Natural killer cell (primary cell): ENCODE results near the gene FSTL4. TPM values are rescaled to one million over a fixed set of nuclear protein-coding genes. Genes with fewer than 3 reads are reported as not detected.

Experiments
- ATAC-seq, 3 donors: fragments of 150-1000 bp in 2 of 3; fragments of 200-7000 bp in 1 of 3; cut with Tn5 transposase; 1 replicate in 1 of 3; 2 replicates in 2 of 3; pipeline ENCODE4 v1.10.0; 2021; ENCODE audit warnings: mild to moderate bottlenecking in 2 of 3, moderate library complexity in 2 of 3
- DNase-seq, 2 donors: peaks; one replicate each; pipeline versions ENCODE4 v3.0.0 to v3.0.0-alpha.2; 2013 to 2021; ENCODE audit warnings: mixed read lengths in 1 of 2
- H3K27ac ChIP-seq: one replicate; pipeline ENCODE4 v1.5.1; 2013; ENCODE audit warnings: mild to moderate bottlenecking, low read length
- H3K27me3 ChIP-seq: one replicate; pipeline ENCODE4 v1.6.1; 2013; ENCODE audit warnings: low read length; ENCODE audit not compliant: control insufficient read depth, insufficient read depth
- H3K36me3 ChIP-seq: one replicate; pipeline ENCODE4 v1.6.1; 2013; ENCODE audit warnings: low read length; ENCODE audit not compliant: control insufficient read depth, insufficient read depth
- H3K4me1 ChIP-seq: one replicate; pipeline ENCODE4 v1.6.1; 2013; ENCODE audit warnings: low read length; ENCODE audit not compliant: control insufficient read depth, insufficient read depth
- H3K4me3 ChIP-seq: one replicate; pipeline ENCODE4 v1.5.1; 2013; ENCODE audit warnings: low read length
- H3K9me3 ChIP-seq: one replicate; pipeline ENCODE4 v1.6.1; 2013; ENCODE audit warnings: low read length; ENCODE audit not compliant: control insufficient read depth, insufficient read depth
- H3K27ac Mint-ChIP-seq, 2 donors: one replicate each; pipeline ENCODE4 v1.8.0; 2022; ENCODE audit warnings: mild to moderate bottlenecking in 2 of 2, mixed read lengths in 2 of 2, moderate library complexity in 1 of 2
- H3K27me3 Mint-ChIP-seq, 2 donors: one replicate each; pipeline ENCODE4 v1.8.0; 2022; ENCODE audit warnings: low read depth in 2 of 2, mixed read lengths in 2 of 2
- H3K36me3 Mint-ChIP-seq: one replicate; pipeline ENCODE4 v1.8.0; 2022; ENCODE audit warnings: mixed read lengths
- H3K4me1 Mint-ChIP-seq, 2 donors: one replicate each; pipeline ENCODE4 v1.8.0; 2022; ENCODE audit warnings: mixed read lengths in 2 of 2
- H3K4me3 Mint-ChIP-seq: one replicate; pipeline ENCODE4 v1.8.0; 2022; ENCODE audit warnings: mild to moderate bottlenecking, moderate library complexity, mixed read lengths
- H3K9me3 Mint-ChIP-seq, 2 donors: one replicate each; pipeline ENCODE4 v1.8.0; 2022; ENCODE audit warnings: mixed read lengths in 2 of 2
- WGBS: methylation state at CpG from one replicate; pipeline ENCODE4 v1.1.7; 2013; ENCODE audit warnings: missing lambda C conversion rate; ENCODE audit not compliant: insufficient coverage; 5-methylcytosine and 5-hydroxymethylcytosine counted together
- intact Hi-C: fragments of 100-400 bp; cut with micrococcal nuclease; formaldehyde crosslinking; loops from one replicate; pipeline ENCODE4 v1.14.2; 2022
- total RNA-seq, 4 donors: library from RNA; stranded (reverse); fragments of 120-200 nt in 1 of 4; gene quantifications; one replicate each; pipeline versions ENCODE4 v1.2.3 to v1.2.4, GENCODE V29; 2013 to 2022
- TF ChIP-seq, protein P1 (sequence below): fragments of 200-600 bp; IDR thresholded peaks from one replicate; pipeline ENCODE4 v1.8.0; 2022; ENCODE audit warnings: antibody characterized with exemption

The FSTL4 gene
- total RNA-seq, 3 donors from 2014 or later (not counting 1 experiment from before 2014, with no cell fraction given) = 0.11 to 0.75 (median 0.55) TPM

GRCh38 chr5:133397990-133398645 lies 214.2 kb downstream of the FSTL4 start:
- ATAC-seq = no peak
- H3K4me3 ChIP-seq = no peak overlapping the region
- DNase-seq = no peak
- peaks cover 13% of the 10 kb centered on the region for H3K4me1 ChIP-seq
- H3K9me3 Mint-ChIP-seq = no peaks in the 10 kb centered on the region
- 90% methylated on average over 9 of the region's 9 CpGs for WGBS
- H3K36me3 Mint-ChIP-seq = no peaks in the 10 kb centered on the region
- intact Hi-C loops = no loop called here
- H3K27ac ChIP-seq = no peak overlapping the region
- peaks cover 22 to 23% of the 10 kb centered on the region in 2 donors for H3K4me1 Mint-ChIP-seq
- no peaks in the 10 kb centered on the region for H3K36me3 ChIP-seq
- H3K27me3 Mint-ChIP-seq = no peaks in the 10 kb centered on the region
- no peaks in the 10 kb centered on the region for H3K9me3 ChIP-seq
- H3K27ac Mint-ChIP-seq = no peak overlapping the region
- no peaks in the 10 kb centered on the region for H3K27me3 ChIP-seq
- TF ChIP-seq, protein P1, sequence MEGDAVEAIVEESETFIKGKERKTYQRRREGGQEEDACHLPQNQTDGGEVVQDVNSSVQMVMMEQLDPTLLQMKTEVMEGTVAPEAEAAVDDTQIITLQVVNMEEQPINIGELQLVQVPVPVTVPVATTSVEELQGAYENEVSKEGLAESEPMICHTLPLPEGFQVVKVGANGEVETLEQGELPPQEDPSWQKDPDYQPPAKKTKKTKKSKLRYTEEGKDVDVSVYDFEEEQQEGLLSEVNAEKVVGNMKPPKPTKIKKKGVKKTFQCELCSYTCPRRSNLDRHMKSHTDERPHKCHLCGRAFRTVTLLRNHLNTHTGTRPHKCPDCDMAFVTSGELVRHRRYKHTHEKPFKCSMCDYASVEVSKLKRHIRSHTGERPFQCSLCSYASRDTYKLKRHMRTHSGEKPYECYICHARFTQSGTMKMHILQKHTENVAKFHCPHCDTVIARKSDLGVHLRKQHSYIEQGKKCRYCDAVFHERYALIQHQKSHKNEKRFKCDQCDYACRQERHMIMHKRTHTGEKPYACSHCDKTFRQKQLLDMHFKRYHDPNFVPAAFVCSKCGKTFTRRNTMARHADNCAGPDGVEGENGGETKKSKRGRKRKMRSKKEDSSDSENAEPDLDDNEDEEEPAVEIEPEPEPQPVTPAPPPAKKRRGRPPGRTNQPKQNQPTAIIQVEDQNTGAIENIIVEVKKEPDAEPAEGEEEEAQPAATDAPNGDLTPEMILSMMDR = no peak
- no peak overlapping the region for H3K4me3 Mint-ChIP-seq

- intact Hi-C loops = no loop called here
- H3K4me3 Mint-ChIP-seq = no peak overlapping the region
- peaks cover 13% of the 10 kb centered on the region for H3K4me1 ChIP-seq
- peaks cover 22 to 23% of the 10 kb centered on the region in 2 donors for H3K4me1 Mint-ChIP-seq
- no peak overlapping the region for H3K27ac Mint-ChIP-seq
- H3K27me3 Mint-ChIP-seq = no peaks in the 10 kb centered on the region
- 21% methylated on average over 1 of the region's 2 CpGs for WGBS
- H3K27ac ChIP-seq = no peak overlapping the region
- no peaks in the 10 kb centered on the region for H3K9me3 ChIP-seq
- ATAC-seq (no peak), DNase-seq (no peak)
- no peak overlapping the region for H3K4me3 ChIP-seq
- TF ChIP-seq, protein P1 = no peak
- no peaks in the 10 kb centered on the region for H3K36me3 Mint-ChIP-seq
- H3K27me3 ChIP-seq = no peaks in the 10 kb centered on the region
- no peaks in the 10 kb centered on the region for H3K9me3 Mint-ChIP-seq
- no peaks in the 10 kb centered on the region for H3K36me3 ChIP-seq
These were observed 215.0 kb downstream of the FSTL4 start for GRCh38 chr5:133397348-133397747.

GRCh38 chr5:133396814-133397213 lies 215.5 kb downstream of the FSTL4 start:
- peaks cover 13% of the 10 kb centered on the region for H3K4me1 ChIP-seq
- 50% methylated on average over 5 of the region's 7 CpGs for WGBS
- no peak overlapping the region for H3K4me3 ChIP-seq
- H3K4me3 Mint-ChIP-seq = no peak overlapping the region
- H3K9me3 ChIP-seq = no peaks in the 10 kb centered on the region
- intact Hi-C loops = no loop called here
- no peaks in the 10 kb centered on the region for H3K36me3 Mint-ChIP-seq
- H3K27ac ChIP-seq = no peak overlapping the region
- no peaks in the 10 kb centered on the region for H3K27me3 Mint-ChIP-seq
- TF ChIP-seq, protein P1 = no peak
- peaks cover 22 to 23% of the 10 kb centered on the region in 2 donors for H3K4me1 Mint-ChIP-seq
- ATAC-seq = no peak
- H3K27me3 ChIP-seq = no peaks in the 10 kb centered on the region
- peak in 1 of 2 donors; percentile 32 for DNase-seq
- no peak overlapping the region for H3K27ac Mint-ChIP-seq
- no peaks in the 10 kb centered on the region for H3K9me3 Mint-ChIP-seq
- no peaks in the 10 kb centered on the region for H3K36me3 ChIP-seq
